HG03469 (cell line): ENCODE results near the gene SLC25A21.
"Not testable (repeated sequence)": the region's sequence is repeated elsewhere in the genome, so short reads cannot be mapped to it uniquely, and the experiment has no call there.

Experiments
- ATAC-seq: cut with Tn5 transposase; IDR thresholded peaks from one replicate; pipeline ENCODE4 v1.9.1; 2021; ENCODE audit warnings: mild to moderate bottlenecking, moderate library complexity, moderate number of reproducible peaks; ENCODE audit not compliant: unreplicated experiment

The SLC25A21 gene

DNA sequence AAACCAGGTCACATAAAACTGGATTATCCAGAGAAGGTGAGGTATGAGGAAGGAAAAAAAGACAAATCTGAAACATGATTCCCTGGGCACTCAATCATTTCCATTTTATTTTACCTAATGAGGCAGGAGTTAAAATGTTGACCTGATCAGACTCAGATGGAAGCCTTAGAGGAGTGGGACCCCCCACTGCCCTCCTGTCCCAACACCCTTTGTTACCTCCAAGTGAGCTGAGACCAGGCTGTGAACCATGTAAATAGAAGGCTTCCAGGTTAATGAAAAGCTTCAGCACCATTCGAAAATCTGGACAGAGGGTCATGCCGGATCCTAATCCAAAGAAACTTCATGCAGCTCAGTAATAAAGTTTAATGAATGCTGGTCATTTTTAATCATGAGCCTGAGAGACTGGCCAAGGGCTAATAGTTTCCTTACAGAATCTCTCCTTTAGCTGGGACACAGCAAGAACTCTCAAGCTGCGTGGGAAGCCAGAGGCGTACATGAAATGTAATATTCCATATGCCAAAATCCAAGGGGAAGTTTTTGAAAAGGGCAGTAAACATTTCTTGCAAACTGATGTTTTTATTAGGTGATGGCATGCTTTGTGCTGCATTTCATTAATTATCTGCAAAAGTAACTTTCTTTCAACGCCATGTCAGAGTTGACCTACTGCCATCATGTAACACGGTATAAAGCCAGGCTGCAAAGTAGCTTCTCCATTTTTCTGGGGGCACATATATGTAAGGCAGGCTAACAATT is 327.8 kb downstream of the SLC25A21 start:
- ATAC-seq = no peak

DNA sequence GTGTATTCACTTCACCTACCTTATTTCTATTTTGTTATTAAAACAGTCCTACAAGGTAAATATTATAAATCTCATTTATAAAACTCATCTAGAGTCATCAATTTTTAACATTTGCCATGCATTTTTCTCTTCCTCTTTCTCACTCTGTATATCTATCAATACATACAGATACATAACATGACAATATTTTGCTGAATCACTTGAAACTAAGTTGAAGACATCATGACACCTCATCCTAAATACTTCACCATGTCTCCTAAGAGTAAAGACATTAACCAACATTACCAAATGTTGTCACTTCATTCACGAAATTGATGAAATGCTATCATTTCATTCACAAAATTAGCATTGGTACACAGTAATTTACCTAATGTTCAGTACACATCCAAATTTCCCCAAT is 329.0 kb downstream of the SLC25A21 start:
- no peak for ATAC-seq

GRCh38 chr14:36835128-36835527 is 337.3 kb downstream of the SLC25A21 start:
- ATAC-seq = no peak

GRCh38 chr14:36834293-36834692 is 338.1 kb downstream of the SLC25A21 start:
- no peak for ATAC-seq

DNA sequence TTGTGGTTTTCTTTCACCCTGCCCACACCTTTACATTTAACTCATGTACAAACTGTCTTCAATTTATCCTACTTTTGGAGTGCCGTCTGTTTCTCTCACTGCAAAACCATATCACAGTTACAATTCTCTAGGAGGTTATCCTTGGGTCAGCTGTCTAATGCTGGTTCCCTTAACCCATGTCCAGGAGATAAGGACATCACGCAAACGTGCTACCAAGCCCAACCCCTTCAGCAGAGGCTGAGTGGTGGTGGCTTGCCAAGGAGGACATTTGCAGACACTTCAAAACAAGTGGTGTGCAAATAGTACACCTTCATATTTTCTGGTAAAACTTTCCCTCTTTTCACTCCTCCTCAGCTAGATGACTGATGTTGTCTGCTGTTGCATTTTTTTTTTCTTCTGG is 342.9 kb downstream of the SLC25A21 start:
- no peak for ATAC-seq

- no peak for ATAC-seq
Measured at GRCh38 chr14:36827861-36828260, 344.5 kb downstream of the SLC25A21 start.

- ATAC-seq = no peak
Measured at GRCh38 chr14:36826614-36827013, 345.8 kb downstream of the SLC25A21 start.

GRCh38 chr14:36824854-36825253 is 347.6 kb downstream of the SLC25A21 start:
- ATAC-seq = no peak

DNA sequence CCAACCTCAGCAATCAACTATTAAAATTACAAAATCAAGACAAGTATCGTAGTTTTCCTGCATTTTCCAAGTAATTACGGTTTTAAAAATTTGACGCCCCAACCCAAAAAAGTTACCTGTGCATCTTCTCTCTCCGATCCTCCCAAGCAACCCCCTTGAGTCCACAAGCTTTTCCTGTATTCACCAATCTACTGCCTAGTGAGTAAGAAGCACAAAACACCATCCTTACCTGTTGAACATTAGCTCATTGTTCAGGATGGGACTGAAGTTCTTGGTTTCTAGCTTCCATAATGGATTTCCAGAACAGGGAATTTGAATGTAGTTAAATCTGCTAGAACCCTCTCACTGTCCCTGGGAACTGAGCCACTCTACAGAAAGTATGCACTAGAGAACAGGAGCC is 348.8 kb downstream of the SLC25A21 start:
- no peak for ATAC-seq

GRCh38 chr14:36822685-36823084 is 349.7 kb downstream of the SLC25A21 start:
- ATAC-seq = no peak

DNA sequence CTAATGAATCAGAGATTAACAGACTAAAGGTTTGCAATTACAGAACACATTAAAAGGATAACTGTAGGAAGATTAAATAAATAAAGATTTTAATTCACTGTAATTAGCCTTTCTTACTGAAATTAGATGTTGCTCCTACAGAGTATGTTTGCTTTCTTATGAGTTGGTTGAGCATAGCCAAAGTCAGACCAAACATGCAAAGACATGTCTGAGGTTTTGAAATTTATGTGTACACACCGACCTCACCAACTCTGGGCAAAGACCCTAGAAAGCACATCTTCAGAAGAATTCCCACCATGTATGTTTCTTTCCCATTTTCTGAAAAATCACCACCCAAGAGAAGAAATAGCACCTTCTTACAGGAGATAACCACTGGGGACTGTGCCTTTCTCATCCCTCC is 351.5 kb downstream of the SLC25A21 start:
- ATAC-seq = no peak

DNA sequence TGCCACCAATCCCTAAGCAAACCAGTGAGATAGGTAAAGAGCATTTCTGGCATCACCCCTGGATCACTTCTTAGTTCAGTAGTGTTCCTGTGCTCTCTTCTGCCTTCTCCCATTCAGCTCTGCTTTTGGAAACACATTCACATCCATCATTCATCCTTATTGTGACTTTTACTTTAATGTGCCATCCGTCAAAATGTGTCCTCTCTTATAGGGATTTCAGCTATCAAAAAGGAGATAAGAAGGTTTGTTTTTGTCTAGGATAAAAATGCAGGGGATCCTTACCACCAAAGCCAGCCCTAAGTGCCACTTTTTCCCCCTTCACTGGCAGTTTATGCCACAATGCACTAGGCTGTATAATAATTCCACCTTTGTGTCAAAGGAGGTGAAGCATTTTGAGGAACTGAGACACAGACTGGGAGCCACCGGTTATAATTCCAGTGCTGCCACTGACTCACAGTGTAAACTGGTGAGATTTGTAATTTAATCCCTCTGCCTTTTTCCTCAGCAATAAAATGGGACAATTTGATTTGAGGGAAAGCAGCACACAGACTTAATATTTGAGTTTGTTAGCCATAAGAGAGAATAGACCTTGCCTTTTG is 352.2 kb downstream of the SLC25A21 start:
- no peak for ATAC-seq

DNA sequence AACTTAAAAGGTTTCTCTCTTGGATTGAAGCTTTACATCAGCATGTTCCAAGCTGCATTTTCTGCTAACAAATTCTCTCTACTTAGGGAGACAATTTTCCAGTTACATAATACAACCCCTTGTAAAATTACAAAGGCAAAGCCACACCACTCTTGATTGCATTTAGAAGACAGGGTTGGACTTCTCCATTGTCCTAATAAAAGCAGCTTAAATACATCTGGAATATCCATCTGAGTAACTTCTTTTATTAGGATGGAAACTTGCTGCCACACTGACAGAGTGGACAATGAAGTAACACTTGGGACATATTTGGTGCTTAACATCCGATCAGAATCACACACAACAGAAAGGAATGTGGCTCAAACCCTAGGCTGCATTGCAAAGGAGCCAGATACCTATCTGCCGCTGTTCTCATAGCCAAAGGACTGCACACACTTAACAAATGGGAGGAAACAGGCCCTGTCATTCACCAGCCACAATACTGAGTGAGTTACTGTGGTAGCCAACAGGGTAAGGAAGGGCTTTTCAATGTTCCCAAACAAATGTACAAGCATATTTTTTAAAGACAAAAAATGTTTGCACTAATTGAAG is 353.5 kb downstream of the SLC25A21 start:
- no peak for ATAC-seq

DNA sequence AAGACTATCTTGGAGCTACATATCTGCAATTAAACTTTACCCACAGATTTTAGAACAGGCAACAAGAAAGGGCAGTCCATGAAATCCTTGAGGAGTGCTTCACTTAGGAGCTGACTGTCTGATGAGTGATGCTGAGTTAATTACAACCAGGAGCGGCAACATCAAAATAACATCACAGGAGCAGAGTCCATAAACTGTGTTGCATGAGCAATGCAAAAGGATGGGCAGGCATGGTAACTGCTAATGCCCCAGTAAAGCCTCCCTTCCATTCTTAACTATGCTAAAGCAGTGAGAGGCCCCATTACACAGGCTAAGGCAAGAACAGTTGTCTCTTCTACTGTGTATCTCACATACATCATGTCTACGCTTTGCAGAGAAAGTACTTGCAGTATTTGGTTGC is 354.2 kb downstream of the SLC25A21 start:
- ATAC-seq = no peak

DNA sequence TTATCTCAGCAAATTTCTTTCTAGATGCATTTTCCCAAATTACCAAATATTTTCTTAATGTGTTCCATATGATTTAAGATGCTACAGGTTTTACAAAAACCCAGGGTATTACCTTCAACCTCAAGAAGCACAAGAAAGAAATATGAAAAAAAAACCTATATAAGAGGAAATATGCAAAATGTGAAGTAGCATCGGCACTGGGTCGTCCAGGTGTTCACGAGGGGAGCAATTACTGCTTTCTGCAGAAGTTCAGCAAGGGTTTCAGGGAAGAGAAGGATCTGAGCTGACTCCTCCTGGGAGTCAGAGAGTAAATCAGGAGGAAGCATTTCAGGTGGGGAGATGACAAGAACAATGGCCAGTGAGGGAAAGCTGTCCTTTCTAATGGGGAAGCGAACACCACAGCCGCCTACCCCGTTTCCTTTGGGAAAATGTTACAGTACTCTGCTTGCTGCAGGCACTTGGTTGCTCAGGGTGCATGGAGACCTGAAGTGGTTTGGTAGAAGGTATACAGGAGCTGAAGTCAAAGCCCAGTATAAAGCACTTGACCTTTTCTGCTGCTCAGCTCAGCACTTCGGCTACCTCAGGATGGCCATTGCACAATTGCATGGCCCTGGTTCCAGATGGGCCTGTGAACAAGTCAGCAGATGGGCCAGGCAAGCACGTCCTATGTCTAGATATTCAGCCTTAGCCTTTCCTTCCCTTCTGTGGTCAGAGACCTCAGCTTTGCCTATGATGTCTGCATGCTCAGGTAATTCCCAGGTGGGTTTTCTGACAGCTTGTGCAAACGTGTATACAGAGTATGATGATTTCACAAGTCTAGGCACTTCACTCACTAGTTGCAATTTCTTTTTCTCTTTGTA is 355.1 kb downstream of the SLC25A21 start:
- ATAC-seq = no peak

- ATAC-seq = no peak
Measured at GRCh38 chr14:36816481-36816880, 355.9 kb downstream of the SLC25A21 start.

GRCh38 chr14:36814783-36815182 is 357.6 kb downstream of the SLC25A21 start:
- not testable (repeated sequence) for ATAC-seq

- no peak for ATAC-seq
Measured at GRCh38 chr14:36810209-36810608, 362.2 kb downstream of the SLC25A21 start.

GRCh38 chr14:36807727-36808126 is 364.7 kb downstream of the SLC25A21 start:
- ATAC-seq = no peak

- no peak for ATAC-seq
Measured at GRCh38 chr14:36805131-36805559, 367.3 kb downstream of the SLC25A21 start.

DNA sequence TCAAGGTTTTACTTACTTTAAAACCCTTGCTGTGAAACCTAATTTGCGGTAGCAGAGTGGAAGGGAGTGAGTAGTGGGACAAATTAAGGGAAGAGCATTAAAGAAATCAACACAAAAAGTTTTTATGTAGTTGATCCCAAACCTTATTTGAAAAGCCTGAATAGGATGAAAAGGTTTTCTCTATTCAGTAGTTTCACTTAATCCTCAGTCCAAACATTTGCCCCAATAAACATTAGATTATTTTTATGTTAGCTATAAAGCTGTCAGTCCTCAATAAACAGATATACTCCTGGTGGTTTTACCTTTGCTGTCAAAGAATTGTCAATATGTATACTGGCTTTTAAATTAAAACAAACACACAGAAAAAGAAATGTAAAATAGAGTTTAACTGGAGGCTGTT is 374.8 kb downstream of the SLC25A21 start:
- no peak for ATAC-seq
